ENCODE data around the gene LRRIQ1. TPM values are rescaled to one million over a fixed set of nuclear protein-coding genes. Genes with fewer than 3 reads are reported as not detected.

LRRIQ1 gene
- total RNA-seq, 2 donors from 2014 or later: 0.05 TPM; not detected in 1

DNA sequence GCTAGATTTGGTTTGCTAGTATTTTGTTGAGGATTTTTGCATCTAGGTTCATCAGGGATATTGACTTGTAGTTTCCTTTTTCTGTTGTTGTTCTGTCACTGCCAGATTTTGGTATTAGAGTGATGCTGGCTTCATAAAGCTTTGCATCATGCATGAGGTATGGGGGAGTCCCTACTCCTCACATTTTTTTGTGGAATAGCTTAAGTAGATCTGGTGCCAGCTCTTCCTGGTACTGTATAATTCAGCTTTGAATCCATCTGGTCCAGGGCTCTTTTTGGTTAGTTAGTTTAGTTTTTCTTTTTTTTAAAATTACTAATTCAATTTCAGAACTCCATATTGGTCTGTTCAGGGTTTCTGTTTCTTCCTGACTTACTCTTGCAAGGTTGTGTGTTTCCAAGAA, 59.4 kb downstream of the LRRIQ1 start:
- Histone ChIP-seq H3K9me3 (no peaks in the 10 kb centered on the region), H3K4me3 (no peak overlapping the region), H3K36me3 (no peaks in the 10 kb centered on the region), H3K27ac (no peak overlapping the region), H3K27me3 (no peaks in the 10 kb centered on the region), H3K9ac (ENCODE audit: low read depth in 2 of 2, low read length in 2 of 2) (no peak overlapping the region), H3K4me1 (no peaks in the 10 kb centered on the region)
- intact Hi-C loops (cut with DNase I): no loop called here
- no peak for DNase-seq
- TF ChIP-seq, protein P1, sequence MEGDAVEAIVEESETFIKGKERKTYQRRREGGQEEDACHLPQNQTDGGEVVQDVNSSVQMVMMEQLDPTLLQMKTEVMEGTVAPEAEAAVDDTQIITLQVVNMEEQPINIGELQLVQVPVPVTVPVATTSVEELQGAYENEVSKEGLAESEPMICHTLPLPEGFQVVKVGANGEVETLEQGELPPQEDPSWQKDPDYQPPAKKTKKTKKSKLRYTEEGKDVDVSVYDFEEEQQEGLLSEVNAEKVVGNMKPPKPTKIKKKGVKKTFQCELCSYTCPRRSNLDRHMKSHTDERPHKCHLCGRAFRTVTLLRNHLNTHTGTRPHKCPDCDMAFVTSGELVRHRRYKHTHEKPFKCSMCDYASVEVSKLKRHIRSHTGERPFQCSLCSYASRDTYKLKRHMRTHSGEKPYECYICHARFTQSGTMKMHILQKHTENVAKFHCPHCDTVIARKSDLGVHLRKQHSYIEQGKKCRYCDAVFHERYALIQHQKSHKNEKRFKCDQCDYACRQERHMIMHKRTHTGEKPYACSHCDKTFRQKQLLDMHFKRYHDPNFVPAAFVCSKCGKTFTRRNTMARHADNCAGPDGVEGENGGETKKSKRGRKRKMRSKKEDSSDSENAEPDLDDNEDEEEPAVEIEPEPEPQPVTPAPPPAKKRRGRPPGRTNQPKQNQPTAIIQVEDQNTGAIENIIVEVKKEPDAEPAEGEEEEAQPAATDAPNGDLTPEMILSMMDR (IDR thresholded peaks at IDR 0.05): no peak

DNA sequence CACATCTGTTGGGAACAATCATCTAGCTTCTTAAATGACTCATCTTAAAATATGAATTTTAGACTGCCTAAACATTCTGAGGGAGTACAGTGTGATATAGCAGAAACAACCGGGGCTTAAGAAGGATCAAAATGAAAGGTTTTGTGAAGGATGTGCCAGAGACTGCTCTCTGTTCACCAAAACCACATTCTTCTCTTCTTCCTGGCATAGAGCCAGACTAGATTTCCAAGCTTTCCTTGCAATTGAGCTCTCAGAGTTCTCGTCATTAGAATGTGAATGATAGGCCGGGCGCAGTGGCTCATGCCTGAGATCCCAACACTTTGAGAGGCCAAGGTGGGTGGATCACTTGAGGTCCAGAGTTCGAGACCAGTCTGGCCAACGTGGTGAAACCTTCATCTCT, 94.5 kb downstream of the LRRIQ1 start:
- H3K27me3 ChIP-seq: no peaks in the 10 kb centered on the region
- H3K9me3 ChIP-seq: no peaks in the 10 kb centered on the region
- H3K4me3 ChIP-seq: no peak overlapping the region
- TF ChIP-seq, protein P1 (IDR thresholded peaks at IDR 0.05): no peak
- DNase-seq: no peak
- H3K9ac ChIP-seq (ENCODE audit: low read depth in 2 of 2, low read length in 2 of 2): no peak overlapping the region
- H3K27ac ChIP-seq: no peak overlapping the region
- H3K36me3 ChIP-seq: no peaks in the 10 kb centered on the region
- intact Hi-C loops (cut with DNase I): no loop called here
- H3K4me1 ChIP-seq: no peaks in the 10 kb centered on the region

DNA sequence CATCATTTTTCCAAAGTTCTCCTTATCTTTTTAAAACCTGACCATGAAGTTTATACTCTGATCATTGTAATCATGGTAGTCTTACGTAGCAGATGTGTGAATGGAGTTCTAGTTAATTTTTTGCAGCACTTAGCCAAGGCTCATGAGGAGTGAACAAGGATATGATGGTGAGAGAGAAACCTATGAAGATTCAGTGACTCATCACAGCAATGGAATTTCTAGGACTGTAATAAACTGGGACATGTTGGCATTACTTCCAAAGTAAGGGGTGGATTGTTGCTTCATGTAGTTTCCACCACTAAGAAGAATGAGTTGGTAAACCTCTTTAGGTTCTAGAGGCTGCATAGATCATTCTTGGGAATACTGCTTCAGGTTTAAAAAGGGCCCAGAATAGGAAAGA, 102.7 kb downstream of the LRRIQ1 start:
- H3K27ac ChIP-seq: no peak overlapping the region
- intact Hi-C loops (cut with DNase I): no loop called here
- TF ChIP-seq, protein P1 (IDR thresholded peaks at IDR 0.05): no peak
- no peaks in the 10 kb centered on the region for H3K4me1 ChIP-seq
- no peak for DNase-seq
- H3K4me3 ChIP-seq: no peak overlapping the region
- H3K36me3 ChIP-seq: no peaks in the 10 kb centered on the region
- H3K9ac ChIP-seq (ENCODE audit: low read depth in 2 of 2, low read length in 2 of 2): no peak overlapping the region
- H3K9me3 ChIP-seq: no peaks in the 10 kb centered on the region
- H3K27me3 ChIP-seq: no peaks in the 10 kb centered on the region

DNA sequence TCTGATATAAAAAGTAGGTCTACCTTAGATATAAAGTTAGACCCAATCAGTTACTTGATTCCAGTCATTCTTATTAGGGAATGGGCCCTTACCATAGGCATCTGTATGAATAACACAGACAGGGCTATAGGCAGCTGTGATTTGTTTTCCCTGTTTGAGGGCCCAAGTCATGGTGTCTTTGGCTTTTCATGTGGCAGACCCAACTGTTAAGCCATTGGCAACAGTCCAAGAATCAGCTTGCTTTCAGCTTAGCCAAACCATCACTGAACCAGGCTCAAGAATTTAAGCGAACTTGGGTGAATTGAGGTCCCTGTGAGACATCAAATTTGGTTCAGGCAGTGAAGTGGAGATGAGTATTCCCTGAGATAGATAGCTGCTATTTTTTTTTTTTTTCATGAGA, 111.2 kb downstream of the LRRIQ1 start:
- intact Hi-C loops (cut with DNase I): no loop called here
- H3K9me3 ChIP-seq: no peaks in the 10 kb centered on the region

DNA sequence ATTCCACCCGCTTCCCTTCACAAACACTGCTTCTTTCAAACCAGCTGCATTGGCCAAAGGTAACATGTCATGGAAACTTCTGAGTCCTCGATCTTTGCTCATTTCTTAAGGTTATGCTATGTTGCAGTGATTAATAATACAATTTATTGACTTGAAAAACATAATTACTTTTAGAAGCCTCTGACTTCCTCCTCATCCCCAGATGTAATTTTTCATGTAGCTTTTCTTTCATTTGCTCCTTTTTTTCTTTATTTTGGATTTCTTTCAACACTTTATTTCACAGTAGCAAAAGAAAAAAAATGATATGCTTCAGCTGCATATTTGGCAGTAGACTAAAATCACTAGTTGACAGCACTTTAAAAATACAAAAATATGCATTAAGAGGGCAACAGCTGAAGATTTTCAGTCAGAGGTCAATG, 116.2 kb downstream of the LRRIQ1 start:
- intact Hi-C loops (cut with DNase I): no loop called here
- H3K27me3 ChIP-seq: no peaks in the 10 kb centered on the region
- no peak overlapping the region for H3K27ac ChIP-seq
- no peaks in the 10 kb centered on the region for H3K9me3 ChIP-seq
- no peak overlapping the region for H3K9ac ChIP-seq (ENCODE audit: low read depth in 2 of 2, low read length in 2 of 2)
- TF ChIP-seq, protein P1 (IDR thresholded peaks at IDR 0.05): no peak
- no peak for DNase-seq
- no peak overlapping the region for H3K4me3 ChIP-seq
- H3K4me1 ChIP-seq: no peaks in the 10 kb centered on the region
- no peaks in the 10 kb centered on the region for H3K36me3 ChIP-seq

More for the DNA sequence above, 111.2 kb downstream of the LRRIQ1 start:
- Histone ChIP-seq H3K36me3 (no peaks in the 10 kb centered on the region), H3K4me1 (no peaks in the 10 kb centered on the region), H3K27ac (no peak overlapping the region), H3K4me3 (no peak overlapping the region), H3K9ac (ENCODE audit: low read depth in 2 of 2, low read length in 2 of 2) (no peak overlapping the region), H3K27me3 (no peaks in the 10 kb centered on the region)
- TF ChIP-seq, protein P1 (IDR thresholded peaks at IDR 0.05): no peak
- DNase-seq: no peak

DNA sequence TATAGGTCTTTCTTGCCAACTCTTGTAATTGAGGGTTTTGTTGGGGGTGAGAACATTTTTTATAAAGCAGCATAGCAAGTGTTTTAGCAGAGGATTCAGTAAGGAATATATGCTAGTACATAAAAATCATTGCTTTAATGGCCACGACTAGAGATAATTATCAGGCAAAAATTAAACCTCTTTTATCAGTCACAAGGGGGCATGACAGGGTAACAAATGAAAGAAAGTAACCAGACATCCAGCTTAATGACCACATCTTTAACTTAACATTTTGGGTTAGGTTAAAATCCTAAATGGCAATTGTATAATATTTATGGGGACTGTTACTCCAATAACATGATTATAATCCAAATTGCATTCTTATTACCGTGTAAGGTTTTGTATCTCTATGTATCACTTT, 119.6 kb downstream of the LRRIQ1 start:
- Histone ChIP-seq H3K27me3 (no peaks in the 10 kb centered on the region), H3K36me3 (no peaks in the 10 kb centered on the region), H3K27ac (no peak overlapping the region), H3K9me3 (no peaks in the 10 kb centered on the region), H3K4me1 (no peaks in the 10 kb centered on the region), H3K4me3 (no peak overlapping the region), H3K9ac (ENCODE audit: low read depth in 2 of 2, low read length in 2 of 2) (no peak overlapping the region)
- TF ChIP-seq, protein P1 (IDR thresholded peaks at IDR 0.05): no peak
- intact Hi-C loops (cut with DNase I): no loop called here
- no peak for DNase-seq

All from colonic mucosa (tissue), 4 donors.